ENCODE measurements around the gene YOD1.

DNA sequence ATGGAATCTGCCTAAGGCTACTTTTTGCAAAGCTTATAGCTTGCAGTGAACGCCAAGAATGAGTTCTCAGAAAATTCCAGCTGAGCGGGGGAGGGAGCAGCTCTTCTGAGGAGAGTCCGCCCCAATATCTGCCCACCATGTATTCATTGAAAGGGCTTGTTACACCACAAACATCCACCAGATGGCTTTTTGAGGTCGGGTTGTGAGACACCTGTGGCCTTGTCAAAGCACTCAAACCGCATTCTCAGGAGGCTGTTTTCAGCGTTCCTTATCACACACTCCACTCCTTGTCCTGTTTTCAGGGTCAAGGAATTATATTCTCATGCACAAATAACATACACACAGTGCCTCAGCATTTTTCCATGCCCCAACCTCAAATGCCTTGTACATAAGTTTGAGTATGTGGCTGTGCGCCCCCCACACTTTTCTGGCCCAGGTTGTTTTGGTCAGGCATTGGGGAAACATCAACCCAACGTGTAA, 33.7 kb upstream of the YOD1 start:
- peak; percentile 54 for TF ChIP-seq CTCF (conservative IDR thresholded peaks at IDR 0.05; ENCODE audit: low read depth, low read length)
- TF ChIP-seq RAD21 (IDR thresholded peaks at IDR 0.05; ENCODE audit: low read length) = peak; percentile 57
- no peak for TF ChIP-seq POLR2A (IDR thresholded peaks at IDR 0.05; ENCODE audit: low read depth, low read length)
- peak; percentile 68 for TF ChIP-seq SMC3 (IDR thresholded peaks at IDR 0.05; ENCODE audit: low read depth, low read length)
- TF ChIP-seq MAFK (IDR thresholded peaks at IDR 0.05; ENCODE audit: low read depth, low read length) = no peak
- no peak for TF ChIP-seq RFX5 (IDR thresholded peaks at IDR 0.05; ENCODE audit: low read depth, low read length)
- no peak for TF ChIP-seq MXI1 (IDR thresholded peaks at IDR 0.05; ENCODE audit: borderline replicate concordance, low read depth, low read length)
- TF ChIP-seq USF2 (IDR thresholded peaks at IDR 0.05; ENCODE audit: low read depth, low read length) = no peak
- no peak for TF ChIP-seq NFE2L2 (IDR thresholded peaks at IDR 0.05; ENCODE audit: low read depth, low read length)

Measured in IMR-90 (cell line).